Measurements from ENCODE around the gene NFATC4. TPM values are rescaled to one million over a fixed set of nuclear protein-coding genes. Genes with fewer than 3 reads are reported as not detected.
A peak's percentile ranks its signal among the peaks of the same experiment; 100 is the strongest.
"Not testable (repeated sequence)": the region's sequence is repeated elsewhere in the genome, so short reads cannot be mapped to it uniquely, and the experiment has no call there.

The NFATC4 gene
- total and polyA plus RNA-seq, 5 donors from 2014 or later: not detected

GRCh38 chr14:24369463-24369862 lies 1.5 kb downstream of the NFATC4 start:
- no peak overlapping the region for H3K27ac ChIP-seq (ENCODE audit: insufficient read depth, low read length, poor library complexity, severe bottlenecking)
- H3K4me3 ChIP-seq (ENCODE audit: low read depth, low read length): no peak overlapping the region
- H3K4me1 ChIP-seq (ENCODE audit: control insufficient read depth, insufficient read depth, low read length, poor library complexity, severe bottlenecking): peaks cover 37% of the 10 kb centered on the region
- Mint-ChIP-seq H3K36me3 (no peaks in the 10 kb centered on the region), H3K27me3 (peaks cover 75% of the 10 kb centered on the region), H3K4me1 (peaks cover 0 to 30% (median 16%) of the 10 kb centered on the region in 4 donors), H3K9me3 (no peaks in the 10 kb centered on the region), H3K27ac (no peak overlapping the region), H3K4me3 (peak overlapping the region in 2 of 4 donors; percentile 38 to 41)
- DNase-seq: no peak
- no peaks in the 10 kb centered on the region for H3K9me3 ChIP-seq (ENCODE audit: control insufficient read depth in 2 of 2, low read length in 2 of 2)
- peaks cover 24% of the 10 kb centered on the region for H3K27me3 ChIP-seq (ENCODE audit: control insufficient read depth, insufficient read depth, low read length)
- H3K36me3 ChIP-seq (ENCODE audit: control insufficient read depth, insufficient read depth, low read length): no peaks in the 10 kb centered on the region
- ATAC-seq (ENCODE audit: low read depth in 2 of 2): no peak

- H3K36me3 ChIP-seq (ENCODE audit: control insufficient read depth, insufficient read depth, low read length): no peaks in the 10 kb centered on the region
- H3K9me3 ChIP-seq (ENCODE audit: control insufficient read depth in 2 of 2, low read length in 2 of 2): no peaks in the 10 kb centered on the region
- peaks cover 19% of the 10 kb centered on the region for H3K27me3 ChIP-seq (ENCODE audit: control insufficient read depth, insufficient read depth, low read length)
- no peaks in the 10 kb centered on the region for H3K36me3 Mint-ChIP-seq
- no peak overlapping the region for H3K27ac ChIP-seq (ENCODE audit: insufficient read depth, low read length, poor library complexity, severe bottlenecking)
- no peak overlapping the region for H3K4me3 Mint-ChIP-seq
- H3K27me3 Mint-ChIP-seq: peaks cover 77% of the 10 kb centered on the region
- ATAC-seq (ENCODE audit: low read depth in 2 of 2) (no peak), DNase-seq (no peak)
- H3K9me3 Mint-ChIP-seq: no peaks in the 10 kb centered on the region
- H3K4me3 ChIP-seq (ENCODE audit: low read depth, low read length): no peak overlapping the region
- peaks cover 0 to 30% (median 16%) of the 10 kb centered on the region in 4 donors for H3K4me1 Mint-ChIP-seq
- H3K4me1 ChIP-seq (ENCODE audit: control insufficient read depth, insufficient read depth, low read length, poor library complexity, severe bottlenecking): peaks cover 37% of the 10 kb centered on the region
- no peak overlapping the region for H3K27ac Mint-ChIP-seq
Measured at GRCh38 chr14:24369907-24370687, 2.1 kb downstream of the NFATC4 start.

GRCh38 chr14:24370748-24371147 lies 2.8 kb downstream of the NFATC4 start:
- no peaks in the 10 kb centered on the region for H3K9me3 ChIP-seq (ENCODE audit: control insufficient read depth in 2 of 2, low read length in 2 of 2)
- H3K27ac ChIP-seq (ENCODE audit: insufficient read depth, low read length, poor library complexity, severe bottlenecking): no peak overlapping the region
- Mint-ChIP-seq H3K27me3 (peaks cover 77% of the 10 kb centered on the region), H3K27ac (no peak overlapping the region), H3K36me3 (no peaks in the 10 kb centered on the region), H3K9me3 (no peaks in the 10 kb centered on the region), H3K4me3 (no peak overlapping the region), H3K4me1 (peaks cover 0 to 25% (median 12%) of the 10 kb centered on the region in 4 donors)
- no peak for ATAC-seq (ENCODE audit: low read depth in 2 of 2)
- no peaks in the 10 kb centered on the region for H3K36me3 ChIP-seq (ENCODE audit: control insufficient read depth, insufficient read depth, low read length)
- H3K4me3 ChIP-seq (ENCODE audit: low read depth, low read length): no peak overlapping the region
- peaks cover 33% of the 10 kb centered on the region for H3K4me1 ChIP-seq (ENCODE audit: control insufficient read depth, insufficient read depth, low read length, poor library complexity, severe bottlenecking)
- peaks cover 13% of the 10 kb centered on the region for H3K27me3 ChIP-seq (ENCODE audit: control insufficient read depth, insufficient read depth, low read length)
- no peak for DNase-seq

- not testable (repeated sequence) for H3K4me3 Mint-ChIP-seq; H3K9me3 ChIP-seq (ENCODE audit: control insufficient read depth in 2 of 2, low read length in 2 of 2); H3K9me3 Mint-ChIP-seq; H3K27ac ChIP-seq (ENCODE audit: insufficient read depth, low read length, poor library complexity, severe bottlenecking); H3K27ac Mint-ChIP-seq; DNase-seq; H3K36me3 ChIP-seq (ENCODE audit: control insufficient read depth, insufficient read depth, low read length); ATAC-seq (ENCODE audit: low read depth in 2 of 2); H3K4me3 ChIP-seq (ENCODE audit: low read depth, low read length); H3K36me3 Mint-ChIP-seq
- H3K4me1 ChIP-seq (ENCODE audit: control insufficient read depth, insufficient read depth, low read length, poor library complexity, severe bottlenecking): peaks cover 24% of the 10 kb centered on the region
- Mint-ChIP-seq H3K4me1 (peaks cover 0 to 20% (median 8%) of the 10 kb centered on the region in 4 donors), H3K27me3 (peaks cover 73% of the 10 kb centered on the region)
- H3K27me3 ChIP-seq (ENCODE audit: control insufficient read depth, insufficient read depth, low read length): peaks cover 11% of the 10 kb centered on the region
Measured at GRCh38 chr14:24371605-24372004, 3.6 kb downstream of the NFATC4 start.

- Mint-ChIP-seq H3K27ac (no peak overlapping the region), H3K9me3 (no peaks in the 10 kb centered on the region), H3K27me3 (peaks cover 66% of the 10 kb centered on the region), H3K36me3 (no peaks in the 10 kb centered on the region), H3K4me3 (no peak overlapping the region), H3K4me1 (peaks cover 0 to 8% (median 0%) of the 10 kb centered on the region in 4 donors)
- no peaks in the 10 kb centered on the region for H3K9me3 ChIP-seq (ENCODE audit: control insufficient read depth in 2 of 2, low read length in 2 of 2)
- no peak overlapping the region for H3K27ac ChIP-seq (ENCODE audit: insufficient read depth, low read length, poor library complexity, severe bottlenecking)
- H3K27me3 ChIP-seq (ENCODE audit: control insufficient read depth, insufficient read depth, low read length): peaks cover 6% of the 10 kb centered on the region
- H3K36me3 ChIP-seq (ENCODE audit: control insufficient read depth, insufficient read depth, low read length): no peaks in the 10 kb centered on the region
- DNase-seq: no peak
- H3K4me1 ChIP-seq (ENCODE audit: control insufficient read depth, insufficient read depth, low read length, poor library complexity, severe bottlenecking): peaks cover 12% of the 10 kb centered on the region
- no peak overlapping the region for H3K4me3 ChIP-seq (ENCODE audit: low read depth, low read length)
- no peak for ATAC-seq (ENCODE audit: low read depth in 2 of 2)
Measured at GRCh38 chr14:24372701-24373416, 4.9 kb downstream of the NFATC4 start.

- no peaks in the 10 kb centered on the region for H3K4me1 Mint-ChIP-seq
- Histone ChIP-seq H3K36me3 (ENCODE audit: control insufficient read depth, insufficient read depth, low read length) (no peaks in the 10 kb centered on the region), H3K9me3 (ENCODE audit: control insufficient read depth in 2 of 2, low read length in 2 of 2) (no peaks in the 10 kb centered on the region), H3K27ac (ENCODE audit: insufficient read depth, low read length, poor library complexity, severe bottlenecking) (no peak overlapping the region), H3K4me3 (ENCODE audit: low read depth, low read length) (no peak overlapping the region), H3K4me1 (ENCODE audit: control insufficient read depth, insufficient read depth, low read length, poor library complexity, severe bottlenecking) (no peaks in the 10 kb centered on the region), H3K27me3 (ENCODE audit: control insufficient read depth, insufficient read depth, low read length) (no peaks in the 10 kb centered on the region)
- H3K27me3 Mint-ChIP-seq: peaks cover 46% of the 10 kb centered on the region
- no peaks in the 10 kb centered on the region for H3K9me3 Mint-ChIP-seq
- H3K36me3 Mint-ChIP-seq: no peaks in the 10 kb centered on the region
- H3K4me3 Mint-ChIP-seq: no peak overlapping the region
- ATAC-seq (ENCODE audit: low read depth in 2 of 2) (no peak), DNase-seq (no peak)
- H3K27ac Mint-ChIP-seq: no peak overlapping the region
Measured at GRCh38 chr14:24376448-24377070, 8.6 kb downstream of the NFATC4 start.

- no peaks in the 10 kb centered on the region for H3K4me1 ChIP-seq (ENCODE audit: control insufficient read depth, insufficient read depth, low read length, poor library complexity, severe bottlenecking)
- no peak for DNase-seq
- Mint-ChIP-seq H3K9me3 (no peaks in the 10 kb centered on the region), H3K4me1 (no peaks in the 10 kb centered on the region), H3K27me3 (peaks cover 41% of the 10 kb centered on the region), H3K36me3 (no peaks in the 10 kb centered on the region), H3K4me3 (no peak overlapping the region), H3K27ac (no peak overlapping the region)
- ATAC-seq (ENCODE audit: low read depth in 2 of 2): no peak
- no peaks in the 10 kb centered on the region for H3K36me3 ChIP-seq (ENCODE audit: control insufficient read depth, insufficient read depth, low read length)
- no peak overlapping the region for H3K4me3 ChIP-seq (ENCODE audit: low read depth, low read length)
- H3K9me3 ChIP-seq (ENCODE audit: control insufficient read depth in 2 of 2, low read length in 2 of 2): no peaks in the 10 kb centered on the region
- no peaks in the 10 kb centered on the region for H3K27me3 ChIP-seq (ENCODE audit: control insufficient read depth, insufficient read depth, low read length)
- no peak overlapping the region for H3K27ac ChIP-seq (ENCODE audit: insufficient read depth, low read length, poor library complexity, severe bottlenecking)
Measured at GRCh38 chr14:24377126-24377525, 9.1 kb downstream of the NFATC4 start.
